HepG2 (cell line): Measurements from ENCODE around the gene FNDC3B. TPM values are rescaled to one million over a fixed set of nuclear protein-coding genes. Genes with fewer than 3 reads are reported as not detected.

Experiments
- CC2D1A ChIP-seq: sonication (generic); formaldehyde crosslinking; IDR thresholded peaks from 2 replicates; pipeline ENCODE4 v1.8.1; 2023; ENCODE audit warnings: mild to moderate bottlenecking, missing genetic modification reagents
- FOSL2 ChIP-seq: sonication (generic); formaldehyde crosslinking; IDR thresholded peaks from 2 replicates; pipeline ENCODE4 v1.4.0; 2020; ENCODE audit warnings: missing genetic modification reagents
- GABPB1 ChIP-seq: IDR thresholded peaks from 2 replicates; pipeline ENCODE4 v1.6.1; 2016; ENCODE audit warnings: mild to moderate bottlenecking, missing genetic modification reagents, moderate library complexity, missing compliant biosample characterization
- HNRNPLL ChIP-seq: fragments of 200-400 bp; formaldehyde crosslinking; IDR thresholded peaks from 2 replicates; pipeline ENCODE4 v1.6.1; 2017; ENCODE audit warnings: mild to moderate bottlenecking, low read depth, low read length; ENCODE audit not compliant: poor library complexity, severe bottlenecking
- HOXA5 ChIP-seq: sonication (generic); formaldehyde crosslinking; IDR thresholded peaks from 2 replicates; pipeline ENCODE4 v1.4.0; 2020; ENCODE audit warnings: missing genetic modification reagents
- RFX5 ChIP-seq: IDR thresholded peaks from 2 replicates; pipeline ENCODE4 v1.6.1; 2011; ENCODE audit warnings: low read depth, low read length, improper control_type of control experiment
- SP2 ChIP-seq: sonication (generic); formaldehyde crosslinking; IDR thresholded peaks from 2 replicates; pipeline ENCODE4 v1.5.1; 2020; ENCODE audit warnings: mild to moderate bottlenecking, missing genetic modification reagents
- ZNF17 ChIP-seq: sonication (generic); formaldehyde crosslinking; IDR thresholded peaks from 2 replicates; pipeline ENCODE4 v1.5.0; 2020; ENCODE audit warnings: mild to moderate bottlenecking, missing genetic modification reagents
- ZNF224 ChIP-seq: sonication (generic); formaldehyde crosslinking; IDR thresholded peaks from 2 replicates; pipeline ENCODE4 v1.5.0; 2020; ENCODE audit warnings: mild to moderate bottlenecking, missing genetic modification reagents
- ZNF263 ChIP-seq: sonication (generic); formaldehyde crosslinking; IDR thresholded peaks from 2 replicates; pipeline ENCODE4 v1.4.0; 2020; ENCODE audit warnings: missing genetic modification reagents
- ZNF552 ChIP-seq: sonication (generic); formaldehyde crosslinking; IDR thresholded peaks from 2 replicates; pipeline ENCODE4 v1.9.0; 2022; ENCODE audit warnings: missing genetic modification reagents, mild to moderate bottlenecking, borderline replicate concordance
- ZNF672 ChIP-seq: sonication (generic); formaldehyde crosslinking; IDR thresholded peaks from 2 replicates; pipeline ENCODE4 v1.8.1; 2022; ENCODE audit warnings: missing genetic modification reagents
- ZNF777 ChIP-seq: sonication (generic); formaldehyde crosslinking; IDR thresholded peaks from 2 replicates; pipeline ENCODE4 v1.4.0; 2020; ENCODE audit warnings: missing genetic modification reagents
- polyA plus RNA-seq, 8 experiments: library from polyadenylated mRNA; depleted of rRNA in 3 of 8; stranded (reverse) in 7 of 8; unstranded in 1 of 8; fragments of >200 nt; fragmentation: Illumina TruSeq in 4 of 8; extraction: Trizol in 4 of 8; gene quantifications; 2 replicates each; pipeline versions ENCODE4 v1.2.1 to v1.2.3, GENCODE V29; 2011 to 2016; ENCODE audit warnings: low read depth in 4 of 8, missing spikeins in 1 of 8, mixed read lengths in 1 of 8; ENCODE audit not compliant: insufficient read depth in 1 of 8
- total RNA-seq, 5 experiments: library from RNA; depleted of rRNA; stranded (reverse); fragments of >200 nt; fragmentation: Illumina TruSeq; extraction: Trizol; gene quantifications; 2 replicates each; pipeline ENCODE4 v1.2.3, GENCODE V29; 2016; ENCODE audit warnings: low read depth in 1 of 5
- TF ChIP-seq, protein P1 (sequence below): sonication (generic); formaldehyde crosslinking; IDR thresholded peaks from 2 replicates; pipeline ENCODE4 v1.4.0; 2020; ENCODE audit warnings: mild to moderate bottlenecking, missing genetic modification reagents
- TF ChIP-seq, protein P2 (sequence below): sonication (generic); formaldehyde crosslinking; IDR thresholded peaks from 2 replicates; pipeline ENCODE4 v1.4.0; 2020; ENCODE audit warnings: mild to moderate bottlenecking, missing genetic modification reagents
- TF ChIP-seq, protein P3 (sequence below): sonication (generic); formaldehyde crosslinking; IDR thresholded peaks from 2 replicates; pipeline ENCODE4 v1.4.0; 2020; ENCODE audit warnings: mild to moderate bottlenecking, missing genetic modification reagents, borderline replicate concordance
- TF ChIP-seq, protein P4 (sequence below): sonication (generic); formaldehyde crosslinking; conservative IDR thresholded peaks from 2 replicates; pipeline ENCODE4 v1.4.0; 2020; ENCODE audit warnings: missing genetic modification reagents

FNDC3B gene
- total and polyA plus RNA-seq, 2 of the 13 experiments (the other 11 are each of a cell fraction or from before 2014, with no cell fraction given) = 74.8 to 103 TPM

DNA sequence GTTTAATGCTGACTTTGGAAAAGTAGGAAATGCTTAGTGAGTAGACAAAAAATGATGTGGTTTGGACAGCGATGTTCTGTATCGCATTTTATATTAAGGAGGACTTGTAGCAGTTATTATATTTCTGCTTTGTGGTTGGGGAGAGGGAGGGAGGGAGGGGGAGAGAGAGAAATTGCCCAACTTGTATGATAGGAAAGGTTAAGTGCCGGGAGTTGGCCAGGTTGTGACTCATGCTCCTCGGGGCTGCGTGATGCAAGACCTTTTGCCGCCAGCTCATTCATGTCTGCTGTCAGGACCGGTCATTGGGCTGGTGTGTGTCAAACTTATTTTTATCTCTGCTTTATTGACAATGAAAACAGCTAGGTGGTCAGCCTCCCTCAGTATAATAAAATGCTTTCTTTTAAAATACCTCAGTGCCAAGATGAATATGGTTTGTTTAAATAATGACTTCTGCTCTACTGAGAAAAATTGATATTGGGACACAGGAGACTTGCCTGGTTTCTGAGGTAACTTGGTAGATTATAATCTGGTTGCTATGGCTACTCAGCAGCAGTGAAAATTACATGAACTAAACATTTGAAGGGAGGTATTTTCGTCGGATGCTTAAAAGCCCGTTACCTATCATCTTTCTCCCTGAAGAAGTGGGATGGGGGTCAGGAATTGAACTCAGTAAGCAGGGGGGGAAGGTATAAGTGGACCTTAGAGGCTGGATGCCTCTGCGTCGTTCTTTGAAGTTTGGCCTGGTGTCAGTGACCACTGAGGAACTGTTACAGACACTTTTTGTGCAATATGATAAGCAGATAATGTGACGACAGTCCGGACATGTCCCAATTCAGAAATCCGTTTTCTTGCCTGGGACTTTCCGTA is 90.7 kb downstream of the FNDC3B start (continued):
- TF ChIP-seq, protein P1, sequence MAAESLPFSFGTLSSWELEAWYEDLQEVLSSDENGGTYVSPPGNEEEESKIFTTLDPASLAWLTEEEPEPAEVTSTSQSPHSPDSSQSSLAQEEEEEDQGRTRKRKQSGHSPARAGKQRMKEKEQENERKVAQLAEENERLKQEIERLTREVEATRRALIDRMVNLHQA (CRISPR knock-in tag) = 0 out of 2 replicates have a peak, but pooled peaks have one; percentile 21
- TF ChIP-seq ZNF17 (no peak), HNRNPLL (no peak), CC2D1A (CRISPR knock-in tag) (no peak), ZNF263 (CRISPR knock-in tag) (no peak), SP2 (no peak), ZNF224 (no peak), HOXA5 (CRISPR knock-in tag) (no peak; the same call in 1 of the 2 replicates), GABPB1 (CRISPR knock-in tag) (peak; percentile 18; the same call in 1 of the 2 replicates), ZNF777 (CRISPR knock-in tag) (no peak), ZNF552 (no peak), FOSL2 (peak; percentile 99), ZNF672 (CRISPR knock-in tag) (no peak), RFX5 (no peak)
- TF ChIP-seq, protein P2, sequence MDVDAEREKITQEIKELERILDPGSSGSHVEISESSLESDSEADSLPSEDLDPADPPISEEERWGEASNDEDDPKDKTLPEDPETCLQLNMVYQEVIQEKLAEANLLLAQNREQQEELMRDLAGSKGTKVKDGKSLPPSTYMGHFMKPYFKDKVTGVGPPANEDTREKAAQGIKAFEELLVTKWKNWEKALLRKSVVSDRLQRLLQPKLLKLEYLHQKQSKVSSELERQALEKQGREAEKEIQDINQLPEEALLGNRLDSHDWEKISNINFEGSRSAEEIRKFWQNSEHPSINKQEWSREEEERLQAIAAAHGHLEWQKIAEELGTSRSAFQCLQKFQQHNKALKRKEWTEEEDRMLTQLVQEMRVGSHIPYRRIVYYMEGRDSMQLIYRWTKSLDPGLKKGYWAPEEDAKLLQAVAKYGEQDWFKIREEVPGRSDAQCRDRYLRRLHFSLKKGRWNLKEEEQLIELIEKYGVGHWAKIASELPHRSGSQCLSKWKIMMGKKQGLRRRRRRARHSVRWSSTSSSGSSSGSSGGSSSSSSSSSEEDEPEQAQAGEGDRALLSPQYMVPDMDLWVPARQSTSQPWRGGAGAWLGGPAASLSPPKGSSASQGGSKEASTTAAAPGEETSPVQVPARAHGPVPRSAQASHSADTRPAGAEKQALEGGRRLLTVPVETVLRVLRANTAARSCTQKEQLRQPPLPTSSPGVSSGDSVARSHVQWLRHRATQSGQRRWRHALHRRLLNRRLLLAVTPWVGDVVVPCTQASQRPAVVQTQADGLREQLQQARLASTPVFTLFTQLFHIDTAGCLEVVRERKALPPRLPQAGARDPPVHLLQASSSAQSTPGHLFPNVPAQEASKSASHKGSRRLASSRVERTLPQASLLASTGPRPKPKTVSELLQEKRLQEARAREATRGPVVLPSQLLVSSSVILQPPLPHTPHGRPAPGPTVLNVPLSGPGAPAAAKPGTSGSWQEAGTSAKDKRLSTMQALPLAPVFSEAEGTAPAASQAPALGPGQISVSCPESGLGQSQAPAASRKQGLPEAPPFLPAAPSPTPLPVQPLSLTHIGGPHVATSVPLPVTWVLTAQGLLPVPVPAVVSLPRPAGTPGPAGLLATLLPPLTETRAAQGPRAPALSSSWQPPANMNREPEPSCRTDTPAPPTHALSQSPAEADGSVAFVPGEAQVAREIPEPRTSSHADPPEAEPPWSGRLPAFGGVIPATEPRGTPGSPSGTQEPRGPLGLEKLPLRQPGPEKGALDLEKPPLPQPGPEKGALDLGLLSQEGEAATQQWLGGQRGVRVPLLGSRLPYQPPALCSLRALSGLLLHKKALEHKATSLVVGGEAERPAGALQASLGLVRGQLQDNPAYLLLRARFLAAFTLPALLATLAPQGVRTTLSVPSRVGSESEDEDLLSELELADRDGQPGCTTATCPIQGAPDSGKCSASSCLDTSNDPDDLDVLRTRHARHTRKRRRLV (CRISPR knock-in tag) = no peak
- TF ChIP-seq, protein P3, sequence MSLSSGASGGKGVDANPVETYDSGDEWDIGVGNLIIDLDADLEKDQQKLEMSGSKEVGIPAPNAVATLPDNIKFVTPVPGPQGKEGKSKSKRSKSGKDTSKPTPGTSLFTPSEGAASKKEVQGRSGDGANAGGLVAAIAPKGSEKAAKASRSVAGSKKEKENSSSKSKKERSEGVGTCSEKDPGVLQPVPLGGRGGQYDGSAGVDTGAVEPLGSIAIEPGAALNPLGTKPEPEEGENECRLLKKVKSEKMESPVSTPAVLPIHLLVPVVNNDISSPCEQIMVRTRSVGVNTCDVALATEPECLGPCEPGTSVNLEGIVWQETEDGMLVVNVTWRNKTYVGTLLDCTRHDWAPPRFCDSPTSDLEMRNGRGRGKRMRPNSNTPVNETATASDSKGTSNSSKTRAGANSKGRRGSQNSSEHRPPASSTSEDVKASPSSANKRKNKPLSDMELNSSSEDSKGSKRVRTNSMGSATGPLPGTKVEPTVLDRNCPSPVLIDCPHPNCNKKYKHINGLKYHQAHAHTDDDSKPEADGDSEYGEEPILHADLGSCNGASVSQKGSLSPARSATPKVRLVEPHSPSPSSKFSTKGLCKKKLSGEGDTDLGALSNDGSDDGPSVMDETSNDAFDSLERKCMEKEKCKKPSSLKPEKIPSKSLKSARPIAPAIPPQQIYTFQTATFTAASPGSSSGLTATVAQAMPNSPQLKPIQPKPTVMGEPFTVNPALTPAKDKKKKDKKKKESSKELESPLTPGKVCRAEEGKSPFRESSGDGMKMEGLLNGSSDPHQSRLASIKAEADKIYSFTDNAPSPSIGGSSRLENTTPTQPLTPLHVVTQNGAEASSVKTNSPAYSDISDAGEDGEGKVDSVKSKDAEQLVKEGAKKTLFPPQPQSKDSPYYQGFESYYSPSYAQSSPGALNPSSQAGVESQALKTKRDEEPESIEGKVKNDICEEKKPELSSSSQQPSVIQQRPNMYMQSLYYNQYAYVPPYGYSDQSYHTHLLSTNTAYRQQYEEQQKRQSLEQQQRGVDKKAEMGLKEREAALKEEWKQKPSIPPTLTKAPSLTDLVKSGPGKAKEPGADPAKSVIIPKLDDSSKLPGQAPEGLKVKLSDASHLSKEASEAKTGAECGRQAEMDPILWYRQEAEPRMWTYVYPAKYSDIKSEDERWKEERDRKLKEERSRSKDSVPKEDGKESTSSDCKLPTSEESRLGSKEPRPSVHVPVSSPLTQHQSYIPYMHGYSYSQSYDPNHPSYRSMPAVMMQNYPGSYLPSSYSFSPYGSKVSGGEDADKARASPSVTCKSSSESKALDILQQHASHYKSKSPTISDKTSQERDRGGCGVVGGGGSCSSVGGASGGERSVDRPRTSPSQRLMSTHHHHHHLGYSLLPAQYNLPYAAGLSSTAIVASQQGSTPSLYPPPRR = peak; percentile 65; the same call in 1 of the 2 replicates
- TF ChIP-seq, protein P4, sequence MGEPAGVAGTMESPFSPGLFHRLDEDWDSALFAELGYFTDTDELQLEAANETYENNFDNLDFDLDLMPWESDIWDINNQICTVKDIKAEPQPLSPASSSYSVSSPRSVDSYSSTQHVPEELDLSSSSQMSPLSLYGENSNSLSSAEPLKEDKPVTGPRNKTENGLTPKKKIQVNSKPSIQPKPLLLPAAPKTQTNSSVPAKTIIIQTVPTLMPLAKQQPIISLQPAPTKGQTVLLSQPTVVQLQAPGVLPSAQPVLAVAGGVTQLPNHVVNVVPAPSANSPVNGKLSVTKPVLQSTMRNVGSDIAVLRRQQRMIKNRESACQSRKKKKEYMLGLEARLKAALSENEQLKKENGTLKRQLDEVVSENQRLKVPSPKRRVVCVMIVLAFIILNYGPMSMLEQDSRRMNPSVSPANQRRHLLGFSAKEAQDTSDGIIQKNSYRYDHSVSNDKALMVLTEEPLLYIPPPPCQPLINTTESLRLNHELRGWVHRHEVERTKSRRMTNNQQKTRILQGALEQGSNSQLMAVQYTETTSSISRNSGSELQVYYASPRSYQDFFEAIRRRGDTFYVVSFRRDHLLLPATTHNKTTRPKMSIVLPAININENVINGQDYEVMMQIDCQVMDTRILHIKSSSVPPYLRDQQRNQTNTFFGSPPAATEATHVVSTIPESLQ (CRISPR knock-in tag) = no peak
